ENCODE data around the gene LIPG.
"Not testable (repeated sequence)": the region's sequence is repeated elsewhere in the genome, so short reads cannot be mapped to it uniquely, and the experiment has no call there.

The LIPG gene

DNA sequence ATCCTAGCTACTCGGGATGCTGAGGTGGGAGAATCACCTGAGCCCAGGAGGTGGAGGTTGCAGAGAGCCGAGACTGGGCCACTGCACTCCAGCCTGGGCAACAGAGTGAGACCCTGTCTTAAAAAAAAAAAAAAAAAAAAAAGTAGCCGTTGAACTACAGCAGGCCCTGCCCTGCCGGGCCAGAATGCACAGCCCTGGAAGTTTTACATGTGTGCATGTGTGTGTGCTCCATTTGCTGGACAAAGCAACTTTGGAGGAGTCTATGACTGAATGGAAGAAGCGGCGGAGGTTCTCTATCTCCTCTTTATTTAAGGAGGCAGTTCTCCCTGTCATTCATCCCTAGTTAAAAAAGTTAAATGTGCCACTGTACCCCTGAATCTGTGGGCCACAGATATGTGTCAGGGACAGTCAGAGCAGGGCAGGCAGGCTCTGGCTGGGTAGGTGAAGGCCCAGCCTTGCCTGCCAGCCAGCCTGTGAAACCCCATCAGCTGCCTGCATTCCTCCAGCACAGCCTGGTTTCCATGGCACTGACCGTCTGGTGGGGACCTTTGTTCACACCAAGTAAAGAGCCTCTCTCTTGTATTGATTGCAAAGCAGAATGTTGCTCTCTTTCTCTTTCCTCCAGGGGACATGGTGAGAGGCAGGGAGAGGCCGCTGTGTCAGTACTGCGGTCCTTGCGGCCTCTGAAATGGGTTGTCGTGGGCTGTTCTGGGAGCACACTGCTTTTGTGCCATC, 10.9 kb downstream of the LIPG start:
- no peak for DNase-seq (ENCODE audit: low read depth in 2 of 2, low spot score in 1 of 2)

DNA sequence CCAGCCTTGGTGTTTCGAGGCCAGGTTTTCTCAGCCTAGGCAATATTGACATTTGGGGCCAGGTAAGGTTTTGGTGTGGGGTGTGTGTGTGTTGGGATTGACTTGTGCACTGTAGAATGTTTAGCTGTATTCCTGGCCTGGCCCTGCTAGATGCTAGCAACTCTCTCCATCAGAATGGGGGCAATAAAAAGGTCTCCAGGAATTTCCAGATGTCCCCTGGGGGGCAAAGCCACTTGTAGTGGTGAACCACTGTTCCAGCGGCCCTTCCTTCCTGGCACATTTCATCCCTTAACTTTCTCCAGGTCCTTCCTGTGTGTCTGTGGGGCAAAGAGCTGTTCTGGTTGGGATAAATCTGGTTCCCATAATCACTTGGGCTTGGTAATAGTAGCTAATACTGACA, 12.0 kb downstream of the LIPG start:
- no peak for DNase-seq (ENCODE audit: low read depth in 2 of 2, low spot score in 1 of 2)

DNA sequence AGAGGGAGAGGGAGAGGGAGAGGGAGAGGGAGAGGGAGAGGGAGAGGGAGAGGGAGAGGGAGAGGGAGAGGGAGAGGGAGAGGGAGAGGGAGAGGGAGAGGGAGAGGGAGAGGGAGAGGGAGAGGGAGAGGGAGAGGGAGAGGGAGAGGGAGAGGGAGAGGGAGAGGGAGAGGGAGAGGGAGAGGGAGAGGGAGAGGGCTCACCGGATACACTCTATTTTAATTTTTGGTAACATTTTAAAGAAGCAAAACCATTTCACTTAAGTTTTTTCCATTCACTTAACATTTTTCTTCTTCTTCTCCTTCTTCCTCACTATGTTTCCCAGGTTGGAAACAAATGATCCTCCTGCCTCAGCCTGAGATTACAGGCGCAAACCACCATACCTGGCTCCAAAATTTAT, 17.2 kb downstream of the LIPG start:
- not testable (repeated sequence) for DNase-seq (ENCODE audit: low read depth in 2 of 2, low spot score in 1 of 2)

DNA sequence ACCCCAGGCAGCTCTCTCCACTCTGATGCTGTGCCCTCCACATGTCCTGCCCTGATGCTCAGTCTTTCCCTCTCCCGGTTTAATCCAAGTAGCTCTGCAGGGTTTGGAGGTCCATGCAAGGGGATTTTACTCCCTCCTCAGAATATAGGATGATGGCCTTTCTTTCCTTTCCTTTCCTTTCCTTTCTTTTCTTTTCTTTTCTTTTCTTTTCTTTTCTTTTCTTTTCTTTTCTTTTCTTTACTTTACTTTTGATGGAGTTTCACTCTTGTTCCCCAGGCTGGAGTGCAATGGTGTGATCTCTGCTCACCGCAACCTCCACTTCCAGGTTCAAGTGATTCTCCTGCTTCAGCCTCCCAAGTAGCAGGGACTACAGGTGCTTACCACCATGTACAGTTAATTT, 17.7 kb downstream of the LIPG start:
- not testable (repeated sequence) for DNase-seq (ENCODE audit: low read depth in 2 of 2, low spot score in 1 of 2)

DNA sequence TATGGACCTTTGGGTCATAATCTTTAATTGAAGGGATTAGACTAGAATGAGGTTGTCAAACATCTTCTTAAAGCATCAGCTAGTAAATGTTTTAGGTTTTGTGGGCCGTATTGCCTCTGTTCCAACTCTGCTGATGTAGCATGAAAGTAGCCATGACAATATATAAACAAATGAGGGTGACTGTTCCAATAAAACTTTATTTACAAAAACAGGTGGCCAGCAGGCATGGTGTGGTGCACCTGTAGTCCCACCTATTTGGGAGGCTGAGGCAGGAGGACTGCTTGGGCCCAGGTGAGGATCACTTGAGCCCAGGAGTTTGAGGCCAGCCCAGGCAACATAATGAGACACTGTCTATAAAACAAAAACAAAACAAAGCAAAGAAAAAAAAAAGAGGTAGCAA, 18.4 kb downstream of the LIPG start:
- no peak for DNase-seq (ENCODE audit: low read depth in 2 of 2, low spot score in 1 of 2)

DNA sequence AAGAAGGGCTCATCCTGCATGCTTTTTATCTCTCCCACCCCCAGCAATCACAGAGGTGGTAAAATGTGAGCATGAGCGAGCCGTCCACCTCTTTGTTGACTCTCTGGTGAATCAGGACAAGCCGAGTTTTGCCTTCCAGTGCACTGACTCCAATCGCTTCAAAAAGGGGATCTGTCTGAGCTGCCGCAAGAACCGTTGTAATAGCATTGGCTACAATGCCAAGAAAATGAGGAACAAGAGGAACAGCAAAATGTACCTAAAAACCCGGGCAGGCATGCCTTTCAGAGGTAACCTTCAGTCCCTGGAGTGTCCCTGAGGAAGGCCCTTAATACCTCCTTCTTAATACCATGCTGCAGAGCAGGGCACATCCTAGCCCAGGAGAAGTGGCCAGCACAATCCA, 19.5 kb downstream of the LIPG start:
- no peak for DNase-seq (ENCODE audit: low read depth in 2 of 2, low spot score in 1 of 2)

DNA sequence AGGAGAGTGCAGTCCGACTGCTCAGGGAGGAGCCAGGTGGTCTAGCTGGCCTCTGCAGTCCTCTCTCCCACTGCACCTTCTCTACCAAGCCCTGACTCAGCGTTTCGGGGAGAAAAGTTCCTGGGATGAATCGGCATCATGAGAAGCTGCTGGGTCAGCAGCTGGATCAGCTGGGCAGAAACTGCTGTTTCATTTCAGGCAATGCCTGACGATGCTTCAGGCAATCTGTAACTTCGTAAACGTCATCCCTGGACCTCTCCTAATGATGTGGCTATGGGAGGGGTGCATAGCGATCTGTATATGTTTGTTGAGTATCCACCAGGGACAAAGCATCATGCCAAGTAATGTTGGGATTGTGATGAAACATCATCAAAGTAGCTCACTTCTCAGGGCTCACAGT, 20.7 kb downstream of the LIPG start:
- DNase-seq (ENCODE audit: low read depth in 2 of 2, low spot score in 1 of 2): no peak

DNA sequence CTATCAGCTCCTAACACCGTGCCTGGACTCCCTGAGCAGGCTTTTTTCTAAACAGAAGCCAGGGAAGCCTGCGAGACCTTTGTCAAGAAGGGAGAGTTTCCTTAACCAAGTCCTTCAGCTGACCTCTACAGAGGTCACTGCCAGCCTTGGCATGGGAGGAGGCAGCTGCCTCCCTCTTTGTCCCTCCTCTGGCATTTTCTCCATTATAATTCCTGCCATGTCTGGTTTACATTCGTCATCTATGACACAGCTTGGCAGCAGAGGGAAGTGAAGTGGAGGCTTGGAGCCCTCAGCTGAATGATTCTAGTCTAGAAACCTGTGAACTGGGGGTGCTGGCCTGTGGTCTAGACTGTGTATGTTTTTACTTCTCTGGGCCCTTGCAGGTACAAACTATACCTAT, 22.5 kb downstream of the LIPG start:
- DNase-seq (ENCODE audit: low read depth in 2 of 2, low spot score in 1 of 2): no peak

DNA sequence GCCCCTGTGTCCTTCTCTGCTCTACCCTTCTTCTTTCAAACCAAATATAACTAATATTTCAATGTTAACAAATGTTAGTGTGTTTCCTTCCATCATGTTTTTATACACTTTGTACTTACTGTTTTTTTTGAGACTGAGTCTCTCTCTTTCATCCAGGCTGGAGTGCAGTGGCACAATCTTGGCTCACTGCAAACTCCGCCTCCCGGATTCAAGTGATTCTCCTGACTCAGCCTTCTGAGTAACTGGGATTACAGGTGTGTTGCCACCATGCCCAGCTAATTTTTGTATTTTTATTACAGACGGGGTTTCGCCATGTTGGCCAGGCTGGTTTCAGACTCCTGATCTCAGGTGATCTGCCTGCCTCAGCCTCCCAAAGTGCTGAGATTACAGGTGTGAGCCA, 23.1 kb downstream of the LIPG start:
- not testable (repeated sequence) for DNase-seq (ENCODE audit: low read depth in 2 of 2, low spot score in 1 of 2)

DNA sequence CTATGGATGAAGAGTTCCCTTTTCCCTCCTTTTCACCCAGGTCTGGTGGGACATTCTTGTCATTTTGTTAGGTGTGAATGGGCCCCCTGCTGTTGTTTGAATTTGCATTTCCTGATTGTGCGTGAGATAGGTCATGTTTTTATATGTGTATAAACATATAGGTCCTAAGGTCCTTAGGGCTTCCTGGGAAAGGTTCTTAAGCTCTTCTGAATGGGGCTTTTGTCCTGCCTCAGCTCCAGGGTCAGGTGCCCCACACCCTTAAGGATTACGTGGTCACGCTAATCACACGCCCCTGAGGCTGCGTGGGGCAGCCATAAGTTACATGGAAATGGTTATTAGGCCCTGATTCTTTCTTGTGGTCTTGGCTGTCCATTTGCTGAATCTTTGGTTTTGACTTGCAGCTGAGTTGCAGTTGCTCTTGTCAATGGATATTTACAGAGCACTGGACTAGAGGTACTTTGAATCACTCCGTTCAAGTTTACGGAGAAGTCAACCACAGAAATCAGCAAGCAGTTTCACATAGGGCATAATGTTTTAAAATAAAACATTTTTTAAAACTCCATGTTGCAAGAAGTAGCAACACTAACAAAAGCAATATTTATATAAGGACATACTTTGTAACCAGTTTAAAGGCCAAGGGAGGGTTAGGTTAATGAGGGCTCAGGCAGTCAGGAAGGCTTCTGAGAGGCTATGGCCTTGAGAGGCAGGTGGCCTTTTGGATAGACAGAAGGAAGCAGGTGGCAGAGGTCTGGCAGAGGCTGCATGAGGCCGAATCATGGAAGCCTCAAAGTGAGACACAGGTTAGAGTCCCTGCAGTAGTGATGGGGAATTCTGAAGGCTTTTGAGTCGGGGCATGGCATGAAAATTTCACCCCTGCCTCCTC, 24.2 kb downstream of the LIPG start:
- no peak for DNase-seq (ENCODE audit: low read depth in 2 of 2, low spot score in 1 of 2)

DNA sequence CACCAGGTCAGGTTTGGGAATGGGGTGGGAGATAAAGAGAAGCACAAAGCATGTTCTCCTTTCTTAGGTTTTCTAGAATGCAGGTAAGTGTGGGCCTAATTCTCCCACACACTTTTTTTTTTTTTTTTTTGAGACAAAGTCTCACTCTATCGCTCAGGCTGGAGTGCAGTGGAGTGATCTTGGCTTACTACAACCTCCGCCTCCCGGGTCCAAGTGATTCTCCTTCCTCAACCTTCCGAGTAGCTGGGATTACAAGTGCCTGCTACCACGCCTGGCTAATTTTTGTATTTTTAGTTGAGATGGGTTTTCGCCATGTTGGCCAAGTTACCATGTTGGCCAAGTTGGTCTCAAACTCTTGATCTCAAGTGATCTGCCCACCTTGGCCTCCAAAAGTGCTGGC, 26.3 kb downstream of the LIPG start:
- DNase-seq (ENCODE audit: low read depth in 2 of 2, low spot score in 1 of 2): no peak

DNA sequence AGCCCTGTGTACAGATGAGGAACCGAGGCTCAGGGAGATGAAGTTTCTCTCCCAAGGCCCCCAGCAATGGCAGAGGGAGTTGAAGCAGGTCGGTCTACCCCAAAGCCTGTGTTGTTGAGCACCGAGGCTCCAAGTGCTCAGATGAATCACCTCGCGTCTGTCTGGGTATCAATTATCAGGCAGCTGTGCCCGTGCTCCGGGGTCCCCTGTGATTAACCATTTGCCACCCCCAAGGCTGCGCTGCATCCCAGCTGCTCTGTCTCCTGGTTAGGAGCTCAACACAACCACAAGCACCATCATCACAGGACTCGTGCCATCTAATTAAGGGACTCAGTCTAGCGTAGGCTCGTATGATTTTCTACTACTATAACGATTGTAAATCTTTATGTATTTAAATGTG, 27.1 kb downstream of the LIPG start:
- no peak for DNase-seq (ENCODE audit: low read depth in 2 of 2, low spot score in 1 of 2)

DNA sequence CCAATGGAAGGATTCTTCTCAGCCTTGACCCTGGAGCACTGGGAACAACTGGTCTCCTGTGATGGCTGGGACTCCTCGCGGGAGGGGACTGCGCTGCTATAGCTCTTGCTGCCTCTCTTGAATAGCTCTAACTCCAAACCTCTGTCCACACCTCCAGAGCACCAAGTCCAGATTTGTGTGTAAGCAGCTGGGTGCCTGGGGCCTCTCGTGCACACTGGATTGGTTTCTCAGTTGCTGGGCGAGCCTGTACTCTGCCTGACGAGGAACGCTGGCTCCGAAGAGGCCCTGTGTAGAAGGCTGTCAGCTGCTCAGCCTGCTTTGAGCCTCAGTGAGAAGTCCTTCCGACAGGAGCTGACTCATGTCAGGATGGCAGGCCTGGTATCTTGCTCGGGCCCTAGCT, 28.8 kb downstream of the LIPG start:
- no peak for DNase-seq (ENCODE audit: low read depth in 2 of 2, low spot score in 1 of 2)

DNA sequence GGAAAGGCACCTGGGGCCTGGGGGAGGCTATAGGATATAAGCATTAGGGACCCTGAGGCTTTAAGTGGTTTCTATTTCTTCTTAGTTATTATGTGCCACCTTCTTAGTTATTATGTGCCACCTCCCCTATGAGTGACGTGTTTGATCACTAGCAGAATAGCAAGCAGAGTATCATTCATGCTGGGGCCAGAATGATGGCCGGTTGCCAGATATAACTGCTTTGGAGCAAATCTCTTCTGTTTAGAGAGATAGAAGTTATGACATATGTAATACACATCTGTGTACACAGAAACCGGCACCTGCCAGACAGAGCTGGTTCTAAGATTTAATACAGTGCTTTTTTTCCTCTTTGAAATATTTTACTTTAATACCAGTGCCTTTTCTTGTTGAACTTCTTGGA, 29.4 kb downstream of the LIPG start:
- no peak for DNase-seq (ENCODE audit: low read depth in 2 of 2, low spot score in 1 of 2)

DNA sequence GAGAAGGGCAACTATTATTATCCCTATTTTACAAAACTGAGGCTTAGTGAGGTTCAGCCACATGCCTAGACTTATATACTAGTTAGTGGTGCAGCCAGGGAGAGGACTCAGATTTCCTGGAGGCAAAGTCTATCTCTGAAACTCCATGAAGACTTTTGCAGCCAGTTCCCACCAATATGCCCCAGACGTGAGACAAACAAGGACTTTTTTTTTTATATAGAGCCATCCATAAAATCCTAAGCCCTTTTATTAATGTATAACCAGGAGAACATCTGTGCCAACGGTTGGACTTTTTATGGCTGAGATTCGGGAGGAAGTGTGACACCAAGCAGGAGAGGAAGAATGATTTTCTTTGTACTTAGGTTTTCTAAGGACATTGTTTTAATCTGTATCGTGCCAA, 29.9 kb downstream of the LIPG start:
- no peak for DNase-seq (ENCODE audit: low read depth in 2 of 2, low spot score in 1 of 2)

DNA sequence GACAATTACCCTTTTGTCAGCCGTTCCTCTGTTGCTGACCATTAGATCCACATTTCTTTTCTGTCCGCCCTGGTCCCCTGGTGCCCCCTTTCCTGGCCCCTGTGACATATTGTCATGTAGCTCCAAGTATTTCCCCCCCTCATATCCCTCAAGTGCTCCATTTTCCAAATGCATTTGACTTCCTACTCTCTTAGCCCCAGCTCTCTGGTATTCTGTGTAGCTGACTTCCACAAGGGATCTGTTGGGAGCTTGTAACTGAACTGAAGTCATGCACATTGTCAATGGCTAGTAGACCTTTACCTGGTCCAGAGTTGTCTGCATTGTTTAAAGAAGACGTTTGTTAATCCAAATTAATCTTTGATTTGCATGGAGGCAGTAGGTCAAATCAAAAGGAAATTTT, 34.8 kb downstream of the LIPG start:
- no peak for DNase-seq (ENCODE audit: low read depth in 2 of 2, low spot score in 1 of 2)

DNA sequence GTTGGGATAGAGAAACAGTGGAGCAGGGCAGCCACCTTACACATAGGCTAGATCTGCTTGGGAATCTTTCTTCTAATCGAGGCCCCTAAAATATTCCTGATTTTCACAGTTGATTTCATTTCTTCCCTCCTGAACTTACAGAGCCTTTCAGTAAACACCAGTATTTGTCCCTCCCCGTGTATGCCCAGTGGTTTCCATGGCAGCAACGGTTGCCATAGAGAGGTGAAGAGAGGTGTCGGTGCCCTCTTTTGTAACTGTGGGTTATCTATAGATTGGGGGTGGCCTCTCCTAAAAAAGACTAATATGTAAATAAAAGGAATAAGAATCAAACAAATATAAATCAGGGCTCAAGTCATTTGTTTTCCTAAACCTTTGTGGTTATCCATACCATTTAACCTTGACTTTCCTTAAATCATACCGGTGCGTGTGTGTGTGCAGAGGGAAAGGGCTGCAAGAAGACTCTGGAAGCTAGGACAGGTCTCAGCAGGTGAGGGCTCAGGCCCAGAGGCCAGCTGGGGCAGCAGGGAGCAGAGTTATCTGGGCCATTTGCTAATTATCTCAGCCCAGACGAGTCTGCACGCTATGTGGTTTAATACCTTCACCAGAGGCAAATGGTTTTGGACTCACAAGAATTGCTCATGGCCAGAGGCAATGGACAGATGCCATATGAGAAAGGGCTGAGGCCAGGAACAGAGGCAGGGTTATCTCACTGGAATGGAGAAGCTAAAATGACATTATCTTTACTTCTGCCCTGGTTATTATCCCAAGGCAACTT, 35.5 kb downstream of the LIPG start:
- no peak for DNase-seq (ENCODE audit: low read depth in 2 of 2, low spot score in 1 of 2)

DNA sequence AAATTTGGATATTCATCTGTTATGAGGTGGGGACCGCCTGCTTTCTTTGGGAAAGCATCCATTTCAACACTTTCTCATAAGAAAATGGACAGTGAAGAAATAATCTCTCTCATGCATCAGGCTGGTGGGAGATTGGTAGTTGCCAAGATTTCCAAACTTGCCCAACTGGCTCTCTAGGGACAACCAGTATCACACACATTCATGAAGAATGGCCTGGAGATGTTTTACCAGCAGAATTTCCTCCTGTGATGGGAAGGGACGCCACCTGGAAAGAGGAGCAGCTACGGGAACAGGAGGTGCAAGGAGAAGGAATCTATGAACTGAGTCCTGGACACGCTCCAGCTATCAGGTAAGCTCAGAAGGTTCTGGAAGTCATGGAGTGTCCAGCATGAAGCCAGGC, 39.4 kb downstream of the LIPG start:
- DNase-seq (ENCODE audit: low read depth in 2 of 2, low spot score in 1 of 2): no peak

DNA sequence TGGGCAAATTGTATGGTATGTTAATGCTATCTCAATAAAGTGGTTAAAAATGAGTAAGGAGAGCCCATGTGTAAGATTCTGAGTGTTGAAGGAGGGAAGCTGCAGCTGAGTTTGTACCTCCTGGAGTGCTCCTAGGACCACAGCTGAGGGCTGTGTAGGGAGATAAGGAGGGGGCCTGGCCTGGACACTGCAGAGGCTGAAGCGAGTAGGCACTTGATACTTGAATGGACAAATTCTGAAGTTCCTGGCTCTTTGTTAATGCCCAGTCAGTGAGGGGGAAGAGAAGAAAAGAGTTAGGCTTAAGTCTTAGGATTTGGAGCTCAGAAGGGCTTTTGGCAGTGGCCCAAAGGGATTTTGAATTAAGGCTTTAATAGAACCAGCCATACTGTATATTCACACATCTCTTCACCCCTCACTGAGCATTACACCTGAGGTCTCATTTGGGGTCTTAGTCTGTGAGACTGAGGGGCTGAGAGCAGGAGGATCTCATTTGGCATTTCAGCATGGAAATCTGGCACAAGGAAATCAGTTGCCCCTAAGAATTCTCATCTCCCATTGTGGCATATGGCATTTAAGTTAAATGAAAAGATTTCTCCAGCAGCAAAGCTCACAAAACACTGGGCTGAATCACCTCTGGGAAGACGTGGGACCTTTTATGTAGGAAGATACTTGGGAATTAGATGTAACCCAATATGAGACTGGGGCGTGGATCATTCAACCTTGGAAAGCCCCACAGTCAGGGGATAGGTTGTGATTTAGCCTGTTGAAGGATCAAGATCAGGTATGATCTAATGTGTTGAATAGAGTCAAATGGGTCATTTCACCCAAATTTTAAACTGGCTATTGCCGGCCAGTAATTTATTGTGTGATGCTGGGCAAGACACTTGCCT, 46.8 kb downstream of the LIPG start:
- no peak for DNase-seq (ENCODE audit: low read depth in 2 of 2, low spot score in 1 of 2)

DNA sequence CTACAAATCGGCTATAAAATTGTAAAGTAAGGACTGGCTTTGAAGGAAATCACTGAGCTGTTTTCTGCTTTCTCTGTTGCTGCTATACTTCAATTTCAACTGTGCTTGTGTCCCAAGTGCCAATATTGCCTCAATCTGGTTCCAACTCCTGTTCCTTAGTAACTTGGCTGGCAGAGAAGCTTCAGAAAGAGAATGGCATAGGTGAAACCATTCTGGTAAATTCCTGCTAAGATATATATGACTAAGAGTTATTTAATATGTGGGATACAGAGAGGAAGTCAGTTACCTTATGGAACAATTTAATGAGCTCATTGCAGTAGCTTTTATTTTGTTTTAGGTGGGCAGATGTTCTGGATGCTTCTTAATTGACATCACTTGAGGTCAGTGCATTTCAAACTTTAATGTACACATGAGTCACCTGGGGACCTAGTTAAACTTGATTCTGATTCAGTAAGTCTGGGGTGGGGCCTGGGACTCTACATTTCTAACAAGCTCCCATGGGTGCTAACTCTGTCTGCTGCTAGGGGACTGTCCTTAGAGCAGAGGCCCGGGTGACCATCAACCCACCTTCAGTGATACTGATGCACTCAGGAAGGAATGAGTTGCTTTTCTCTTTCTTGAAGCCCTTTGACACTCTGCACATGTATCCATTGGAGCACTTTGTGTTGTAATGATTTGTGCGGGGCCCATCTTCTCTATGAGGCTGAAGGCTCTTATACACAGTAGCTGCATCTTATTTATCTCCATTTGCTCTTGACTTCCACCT, 47.6 kb downstream of the LIPG start:
- no peak for DNase-seq (ENCODE audit: low read depth in 2 of 2, low spot score in 1 of 2)
